ENCODE measurements around the gene TAGLN.

DNA sequence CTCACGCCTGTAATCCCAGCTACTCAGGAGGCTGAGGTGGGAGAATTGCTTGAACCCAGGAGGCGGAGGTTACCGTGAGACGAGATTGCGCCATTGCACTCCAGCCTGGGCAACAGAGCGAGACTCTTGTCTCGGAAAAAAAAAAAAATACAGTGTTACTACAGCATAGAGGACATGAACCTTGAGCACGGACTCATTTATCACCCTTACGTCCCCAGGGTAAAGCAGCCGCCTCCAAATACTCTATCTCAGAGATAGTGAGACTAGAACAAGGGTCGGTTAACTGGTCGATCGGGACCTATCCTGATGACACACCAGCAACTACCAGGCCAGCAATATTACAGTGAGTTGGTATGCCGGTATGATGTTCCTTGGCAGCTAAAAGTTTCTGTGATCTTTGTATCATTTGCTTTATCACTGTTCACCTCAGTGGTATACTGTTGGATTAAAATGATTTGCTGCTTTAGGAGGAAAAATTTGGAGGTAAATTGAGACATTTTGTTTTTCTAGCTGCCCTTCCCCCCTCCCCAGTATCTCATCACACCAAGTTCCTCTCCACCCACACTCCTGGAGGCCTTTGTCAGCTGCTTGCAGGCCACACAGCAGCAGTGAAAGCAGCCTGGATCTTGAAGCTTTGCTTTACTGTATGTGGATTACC, 27.6 kb upstream of the TAGLN start:
- no peak for TF ChIP-seq POLR2A (IDR thresholded peaks at IDR 0.05)
- TF ChIP-seq, protein P1, sequence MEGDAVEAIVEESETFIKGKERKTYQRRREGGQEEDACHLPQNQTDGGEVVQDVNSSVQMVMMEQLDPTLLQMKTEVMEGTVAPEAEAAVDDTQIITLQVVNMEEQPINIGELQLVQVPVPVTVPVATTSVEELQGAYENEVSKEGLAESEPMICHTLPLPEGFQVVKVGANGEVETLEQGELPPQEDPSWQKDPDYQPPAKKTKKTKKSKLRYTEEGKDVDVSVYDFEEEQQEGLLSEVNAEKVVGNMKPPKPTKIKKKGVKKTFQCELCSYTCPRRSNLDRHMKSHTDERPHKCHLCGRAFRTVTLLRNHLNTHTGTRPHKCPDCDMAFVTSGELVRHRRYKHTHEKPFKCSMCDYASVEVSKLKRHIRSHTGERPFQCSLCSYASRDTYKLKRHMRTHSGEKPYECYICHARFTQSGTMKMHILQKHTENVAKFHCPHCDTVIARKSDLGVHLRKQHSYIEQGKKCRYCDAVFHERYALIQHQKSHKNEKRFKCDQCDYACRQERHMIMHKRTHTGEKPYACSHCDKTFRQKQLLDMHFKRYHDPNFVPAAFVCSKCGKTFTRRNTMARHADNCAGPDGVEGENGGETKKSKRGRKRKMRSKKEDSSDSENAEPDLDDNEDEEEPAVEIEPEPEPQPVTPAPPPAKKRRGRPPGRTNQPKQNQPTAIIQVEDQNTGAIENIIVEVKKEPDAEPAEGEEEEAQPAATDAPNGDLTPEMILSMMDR (IDR thresholded peaks at IDR 0.05), result no peak

All from uterus (tissue), 2 donors.